NOMO-1 treated with DMSO at 0.1 percent for 48 hours (cell line): ENCODE data around the gene FAM193A.

Experiments used
- DNase-seq: peaks from one replicate; lab custom pipeline; 2025; ENCODE audit not compliant: unreplicated experiment; lab: John Stamatoyannopoulos, UW

Gene FAM193A

GRCh38 chr4:2689114-2689513, 152.7 kb downstream of the FAM193A start:
- no peak for DNase-seq

GRCh38 chr4:2689825-2690700, 153.6 kb downstream of the FAM193A start:
- no peak for DNase-seq

GRCh38 chr4:2691313-2691712, 154.9 kb downstream of the FAM193A start:
- no peak for DNase-seq

GRCh38 chr4:2691952-2692435, 155.5 kb downstream of the FAM193A start:
- no peak for DNase-seq

GRCh38 chr4:2694691-2695090, 158.2 kb downstream of the FAM193A start:
- DNase-seq = no peak

- DNase-seq = no peak
These were observed 159.1 kb downstream of the FAM193A start for GRCh38 chr4:2695346-2696060.

- DNase-seq = peak; percentile 63
These were observed 160.0 kb downstream of the FAM193A start for GRCh38 chr4:2696423-2696822.

GRCh38 chr4:2697995-2698414, 161.6 kb downstream of the FAM193A start:
- no peak for DNase-seq

- no peak for DNase-seq
These were observed 162.1 kb downstream of the FAM193A start for GRCh38 chr4:2698504-2698903.

GRCh38 chr4:2698951-2699505, 162.6 kb downstream of the FAM193A start:
- no peak for DNase-seq

GRCh38 chr4:2699534-2699933, 163.1 kb downstream of the FAM193A start:
- DNase-seq = no peak

- DNase-seq = no peak
These were observed 163.6 kb downstream of the FAM193A start for GRCh38 chr4:2700031-2700430.

GRCh38 chr4:2702361-2702760, 165.9 kb downstream of the FAM193A start:
- DNase-seq = no peak

GRCh38 chr4:2702770-2703169, 166.3 kb downstream of the FAM193A start:
- DNase-seq = no peak

- no peak for DNase-seq
These were observed 175.9 kb downstream of the FAM193A start for GRCh38 chr4:2712261-2712842.

- DNase-seq = no peak
These were observed 176.9 kb downstream of the FAM193A start for GRCh38 chr4:2713337-2713736.

GRCh38 chr4:2714061-2714770, 177.8 kb downstream of the FAM193A start:
- no peak for DNase-seq

GRCh38 chr4:2714918-2715317, 178.5 kb downstream of the FAM193A start:
- DNase-seq = no peak

- no peak for DNase-seq
These were observed 179.0 kb downstream of the FAM193A start for GRCh38 chr4:2715426-2715825.

GRCh38 chr4:2716236-2716635, 179.8 kb downstream of the FAM193A start:
- DNase-seq = no peak

- no peak for DNase-seq
These were observed 185.1 kb downstream of the FAM193A start for GRCh38 chr4:2721586-2721985.
